ENCODE results near the gene RGPD8. TPM values are rescaled to one million over a fixed set of nuclear protein-coding genes. Genes with fewer than 3 reads are reported as not detected.

Gene RGPD8
- total and polyA plus RNA-seq, 2 of the 13 experiments (the other 11 are each of a cell fraction or from before 2014, with no cell fraction given): 2.3 to 12.8 TPM

DNA sequence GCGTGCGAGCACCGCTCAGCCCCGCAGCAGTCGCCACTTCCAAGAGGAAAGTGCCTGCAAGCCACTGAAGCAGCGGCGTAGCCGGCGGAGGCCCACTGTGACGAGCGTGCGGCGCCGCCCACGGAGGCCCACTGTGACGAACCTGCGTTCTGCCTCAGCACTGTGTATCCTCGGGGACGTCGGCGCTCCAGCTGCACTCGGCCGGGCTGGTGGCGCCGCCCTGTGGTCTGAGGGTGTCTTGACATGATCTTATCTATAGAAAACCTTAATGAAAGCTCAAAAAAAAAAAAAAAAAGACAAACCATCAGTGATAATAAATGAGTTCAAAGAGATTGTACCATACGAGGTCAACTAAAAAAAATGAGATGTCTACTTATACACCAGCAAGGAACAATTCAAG is at the start of gene RGPD8 (continued):
- TF ChIP-seq, protein P1, sequence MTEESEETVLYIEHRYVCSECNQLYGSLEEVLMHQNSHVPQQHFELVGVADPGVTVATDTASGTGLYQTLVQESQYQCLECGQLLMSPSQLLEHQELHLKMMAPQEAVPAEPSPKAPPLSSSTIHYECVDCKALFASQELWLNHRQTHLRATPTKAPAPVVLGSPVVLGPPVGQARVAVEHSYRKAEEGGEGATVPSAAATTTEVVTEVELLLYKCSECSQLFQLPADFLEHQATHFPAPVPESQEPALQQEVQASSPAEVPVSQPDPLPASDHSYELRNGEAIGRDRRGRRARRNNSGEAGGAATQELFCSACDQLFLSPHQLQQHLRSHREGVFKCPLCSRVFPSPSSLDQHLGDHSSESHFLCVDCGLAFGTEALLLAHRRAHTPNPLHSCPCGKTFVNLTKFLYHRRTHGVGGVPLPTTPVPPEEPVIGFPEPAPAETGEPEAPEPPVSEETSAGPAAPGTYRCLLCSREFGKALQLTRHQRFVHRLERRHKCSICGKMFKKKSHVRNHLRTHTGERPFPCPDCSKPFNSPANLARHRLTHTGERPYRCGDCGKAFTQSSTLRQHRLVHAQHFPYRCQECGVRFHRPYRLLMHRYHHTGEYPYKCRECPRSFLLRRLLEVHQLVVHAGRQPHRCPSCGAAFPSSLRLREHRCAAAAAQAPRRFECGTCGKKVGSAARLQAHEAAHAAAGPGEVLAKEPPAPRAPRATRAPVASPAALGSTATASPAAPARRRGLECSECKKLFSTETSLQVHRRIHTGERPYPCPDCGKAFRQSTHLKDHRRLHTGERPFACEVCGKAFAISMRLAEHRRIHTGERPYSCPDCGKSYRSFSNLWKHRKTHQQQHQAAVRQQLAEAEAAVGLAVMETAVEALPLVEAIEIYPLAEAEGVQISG (CRISPR knock-in tag; IDR thresholded peaks at IDR 0.05): peak; percentile 91
- peak; percentile 55; the same call in 1 of the 2 replicates for TF ChIP-seq HOXA3 (CRISPR knock-in tag; IDR thresholded peaks at IDR 0.05)
- peak; percentile 58 for TF ChIP-seq THAP11 (CRISPR knock-in tag; IDR thresholded peaks at IDR 0.05)
- TF ChIP-seq ZNF350 (CRISPR knock-in tag; IDR thresholded peaks at IDR 0.05; ENCODE audit: borderline replicate concordance, low read depth): peak; percentile 41; the same call in 1 of the 2 replicates
- TF ChIP-seq ERF (CRISPR knock-in tag; IDR thresholded peaks at IDR 0.05): peak; percentile 32; the same call in 1 of the 2 replicates
- peak; percentile 50; the same call in 1 of the 2 replicates for TF ChIP-seq ZNF501 (CRISPR knock-in tag; IDR thresholded peaks at IDR 0.05)
- peak in 1 of 2 experiments; percentile 28; a peak in 1 of 4 replicates for TF ChIP-seq POLR2A (IDR thresholded peaks at IDR 0.05; ENCODE audit: insufficient read depth in 1 of 2, low read depth in 2 of 2, low read length in 2 of 2)
- TF ChIP-seq, protein P2, sequence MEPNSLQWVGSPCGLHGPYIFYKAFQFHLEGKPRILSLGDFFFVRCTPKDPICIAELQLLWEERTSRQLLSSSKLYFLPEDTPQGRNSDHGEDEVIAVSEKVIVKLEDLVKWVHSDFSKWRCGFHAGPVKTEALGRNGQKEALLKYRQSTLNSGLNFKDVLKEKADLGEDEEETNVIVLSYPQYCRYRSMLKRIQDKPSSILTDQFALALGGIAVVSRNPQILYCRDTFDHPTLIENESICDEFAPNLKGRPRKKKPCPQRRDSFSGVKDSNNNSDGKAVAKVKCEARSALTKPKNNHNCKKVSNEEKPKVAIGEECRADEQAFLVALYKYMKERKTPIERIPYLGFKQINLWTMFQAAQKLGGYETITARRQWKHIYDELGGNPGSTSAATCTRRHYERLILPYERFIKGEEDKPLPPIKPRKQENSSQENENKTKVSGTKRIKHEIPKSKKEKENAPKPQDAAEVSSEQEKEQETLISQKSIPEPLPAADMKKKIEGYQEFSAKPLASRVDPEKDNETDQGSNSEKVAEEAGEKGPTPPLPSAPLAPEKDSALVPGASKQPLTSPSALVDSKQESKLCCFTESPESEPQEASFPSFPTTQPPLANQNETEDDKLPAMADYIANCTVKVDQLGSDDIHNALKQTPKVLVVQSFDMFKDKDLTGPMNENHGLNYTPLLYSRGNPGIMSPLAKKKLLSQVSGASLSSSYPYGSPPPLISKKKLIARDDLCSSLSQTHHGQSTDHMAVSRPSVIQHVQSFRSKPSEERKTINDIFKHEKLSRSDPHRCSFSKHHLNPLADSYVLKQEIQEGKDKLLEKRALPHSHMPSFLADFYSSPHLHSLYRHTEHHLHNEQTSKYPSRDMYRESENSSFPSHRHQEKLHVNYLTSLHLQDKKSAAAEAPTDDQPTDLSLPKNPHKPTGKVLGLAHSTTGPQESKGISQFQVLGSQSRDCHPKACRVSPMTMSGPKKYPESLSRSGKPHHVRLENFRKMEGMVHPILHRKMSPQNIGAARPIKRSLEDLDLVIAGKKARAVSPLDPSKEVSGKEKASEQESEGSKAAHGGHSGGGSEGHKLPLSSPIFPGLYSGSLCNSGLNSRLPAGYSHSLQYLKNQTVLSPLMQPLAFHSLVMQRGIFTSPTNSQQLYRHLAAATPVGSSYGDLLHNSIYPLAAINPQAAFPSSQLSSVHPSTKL (CRISPR knock-in tag; IDR thresholded peaks at IDR 0.05): peak; percentile 37; the same call in 1 of the 2 replicates
- peak; percentile 38 for TF ChIP-seq YY1 (IDR thresholded peaks at IDR 0.05; ENCODE audit: insufficient read depth, insufficient replicate concordance, low read depth, low read length)
- TF ChIP-seq YEATS2 (CRISPR knock-in tag; IDR thresholded peaks at IDR 0.05; ENCODE audit: borderline replicate concordance): peak; percentile 63; the same call in 1 of the 2 replicates
- TF ChIP-seq, protein P3, sequence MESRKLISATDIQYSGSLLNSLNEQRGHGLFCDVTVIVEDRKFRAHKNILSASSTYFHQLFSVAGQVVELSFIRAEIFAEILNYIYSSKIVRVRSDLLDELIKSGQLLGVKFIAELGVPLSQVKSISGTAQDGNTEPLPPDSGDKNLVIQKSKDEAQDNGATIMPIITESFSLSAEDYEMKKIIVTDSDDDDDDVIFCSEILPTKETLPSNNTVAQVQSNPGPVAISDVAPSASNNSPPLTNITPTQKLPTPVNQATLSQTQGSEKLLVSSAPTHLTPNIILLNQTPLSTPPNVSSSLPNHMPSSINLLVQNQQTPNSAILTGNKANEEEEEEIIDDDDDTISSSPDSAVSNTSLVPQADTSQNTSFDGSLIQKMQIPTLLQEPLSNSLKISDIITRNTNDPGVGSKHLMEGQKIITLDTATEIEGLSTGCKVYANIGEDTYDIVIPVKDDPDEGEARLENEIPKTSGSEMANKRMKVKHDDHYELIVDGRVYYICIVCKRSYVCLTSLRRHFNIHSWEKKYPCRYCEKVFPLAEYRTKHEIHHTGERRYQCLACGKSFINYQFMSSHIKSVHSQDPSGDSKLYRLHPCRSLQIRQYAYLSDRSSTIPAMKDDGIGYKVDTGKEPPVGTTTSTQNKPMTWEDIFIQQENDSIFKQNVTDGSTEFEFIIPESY (CRISPR knock-in tag; IDR thresholded peaks at IDR 0.05): peak; percentile 54; the same call in 1 of the 2 replicates
- TF ChIP-seq SALL1 (CRISPR knock-in tag; IDR thresholded peaks at IDR 0.05): peak; percentile 76
- TF ChIP-seq SRY (CRISPR knock-in tag; IDR thresholded peaks at IDR 0.05): 0 out of 2 replicates have a peak, but pooled peaks have one; percentile 21
- TF ChIP-seq, protein P4, sequence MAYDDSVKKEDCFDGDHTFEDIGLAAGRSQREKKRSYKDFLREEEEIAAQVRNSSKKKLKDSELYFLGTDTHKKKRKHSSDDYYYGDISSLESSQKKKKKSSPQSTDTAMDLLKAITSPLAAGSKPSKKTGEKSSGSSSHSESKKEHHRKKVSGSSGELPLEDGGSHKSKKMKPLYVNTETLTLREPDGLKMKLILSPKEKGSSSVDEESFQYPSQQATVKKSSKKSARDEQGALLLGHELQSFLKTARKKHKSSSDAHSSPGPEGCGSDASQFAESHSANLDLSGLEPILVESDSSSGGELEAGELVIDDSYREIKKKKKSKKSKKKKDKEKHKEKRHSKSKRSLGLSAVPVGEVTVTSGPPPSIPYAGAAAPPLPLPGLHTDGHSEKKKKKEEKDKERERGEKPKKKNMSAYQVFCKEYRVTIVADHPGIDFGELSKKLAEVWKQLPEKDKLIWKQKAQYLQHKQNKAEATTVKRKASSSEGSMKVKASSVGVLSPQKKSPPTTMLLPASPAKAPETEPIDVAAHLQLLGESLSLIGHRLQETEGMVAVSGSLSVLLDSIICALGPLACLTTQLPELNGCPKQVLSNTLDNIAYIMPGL (CRISPR knock-in tag; IDR thresholded peaks at IDR 0.05; ENCODE audit: borderline replicate concordance in 1 of 2, low read depth in 1 of 2): peak; percentile 94 to 98
- TF ChIP-seq SAP130 (CRISPR knock-in tag; IDR thresholded peaks at IDR 0.05; ENCODE audit: low read depth): peak; percentile 71
- TF ChIP-seq GATAD1 (CRISPR knock-in tag; IDR thresholded peaks at IDR 0.05): peak; percentile 65; the same call in 1 of the 2 replicates
- peak; percentile 51; the same call in 1 of the 2 replicates for TF ChIP-seq KAT7 (CRISPR knock-in tag; IDR thresholded peaks at IDR 0.05; ENCODE audit: borderline replicate concordance)
- peak; percentile 37; the same call in 1 of the 2 replicates for TF ChIP-seq ZNF788 (CRISPR knock-in tag; IDR thresholded peaks at IDR 0.05; ENCODE audit: borderline replicate concordance)

All from HepG2 (cell line).